Ascending aorta (tissue), 2 donors: ENCODE results near the gene RPS24. TPM values are rescaled to one million over a fixed set of nuclear protein-coding genes. Genes with fewer than 3 reads are reported as not detected.

Experiments
- DNase-seq, 2 donors: peaks; one replicate each; pipeline ENCODE4 v3.0.0-alpha.2; 2019; ENCODE audit warnings: low spot score in 2 of 2
- H3K27ac ChIP-seq, 2 donors: fragments of 200-600 bp; sonication (generic); one replicate each; pipeline ENCODE4 v1.5.1; 2016 to 2017; ENCODE audit warnings: mild to moderate bottlenecking in 1 of 2
- H3K27me3 ChIP-seq: fragments of 200-600 bp; sonication (generic); one replicate; pipeline ENCODE4 v1.5.1; 2017
- H3K36me3 ChIP-seq, 2 donors: fragments of 200-600 bp; sonication (generic); one replicate each; pipeline ENCODE4 v1.5.1; 2016
- H3K4me1 ChIP-seq, 2 donors: fragments of 200-600 bp; sonication (generic); one replicate each; pipeline ENCODE4 v1.5.1; 2016 to 2017; ENCODE audit warnings: mild to moderate bottlenecking in 1 of 2
- H3K4me3 ChIP-seq, 2 donors: fragments of 200-600 bp; sonication (generic); one replicate each; pipeline ENCODE4 v1.5.1; 2016 to 2017; ENCODE audit warnings: mild to moderate bottlenecking in 1 of 2
- H3K9me3 ChIP-seq, 2 donors: fragments of 200-600 bp; sonication (generic); one replicate each; pipeline ENCODE4 v1.5.1; 2016
- intact Hi-C: fragments of 100-400 bp; cut with DNase I; formaldehyde crosslinking; loops from one replicate; pipeline ENCODE4 v1.15.1; 2023
- total RNA-seq: library from RNA; depleted of rRNA; stranded (reverse); fragments of >200 nt; gene quantifications from one replicate; pipeline ENCODE4 v1.1.0, GENCODE V29; 2016
- TF ChIP-seq, protein P1 (sequence below), 3 experiments: fragments of 200-600 bp in 2 of 3; fragments of 450-650 bp in 1 of 3; sonication (generic) in 2 of 3; IDR thresholded peaks; one replicate each; pipeline ENCODE4 v1.5.1; 2016 to 2019; ENCODE audit warnings: antibody characterized with exemption in 3 of 3, mild to moderate bottlenecking in 1 of 3, moderate library complexity in 1 of 3

Gene RPS24
- total RNA-seq, 1 donor from 2014 or later = 1,878 TPM

GRCh38 chr10:78019264-78019663 lies 14.4 kb upstream of the RPS24 start:
- no peak for DNase-seq
- intact Hi-C loops = no loop called here
- H3K27ac ChIP-seq = no peak overlapping the region
- no peaks in the 10 kb centered on the region for H3K4me1 ChIP-seq
- H3K27me3 ChIP-seq = no peaks in the 10 kb centered on the region
- H3K9me3 ChIP-seq = no peaks in the 10 kb centered on the region
- peaks cover 90 to 99% of the 10 kb centered on the region in 2 donors for H3K36me3 ChIP-seq
- no peak overlapping the region for H3K4me3 ChIP-seq
- TF ChIP-seq, protein P1, sequence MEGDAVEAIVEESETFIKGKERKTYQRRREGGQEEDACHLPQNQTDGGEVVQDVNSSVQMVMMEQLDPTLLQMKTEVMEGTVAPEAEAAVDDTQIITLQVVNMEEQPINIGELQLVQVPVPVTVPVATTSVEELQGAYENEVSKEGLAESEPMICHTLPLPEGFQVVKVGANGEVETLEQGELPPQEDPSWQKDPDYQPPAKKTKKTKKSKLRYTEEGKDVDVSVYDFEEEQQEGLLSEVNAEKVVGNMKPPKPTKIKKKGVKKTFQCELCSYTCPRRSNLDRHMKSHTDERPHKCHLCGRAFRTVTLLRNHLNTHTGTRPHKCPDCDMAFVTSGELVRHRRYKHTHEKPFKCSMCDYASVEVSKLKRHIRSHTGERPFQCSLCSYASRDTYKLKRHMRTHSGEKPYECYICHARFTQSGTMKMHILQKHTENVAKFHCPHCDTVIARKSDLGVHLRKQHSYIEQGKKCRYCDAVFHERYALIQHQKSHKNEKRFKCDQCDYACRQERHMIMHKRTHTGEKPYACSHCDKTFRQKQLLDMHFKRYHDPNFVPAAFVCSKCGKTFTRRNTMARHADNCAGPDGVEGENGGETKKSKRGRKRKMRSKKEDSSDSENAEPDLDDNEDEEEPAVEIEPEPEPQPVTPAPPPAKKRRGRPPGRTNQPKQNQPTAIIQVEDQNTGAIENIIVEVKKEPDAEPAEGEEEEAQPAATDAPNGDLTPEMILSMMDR (IDR thresholded peaks at IDR 0.05) = no peak

- DNase-seq = no peak
- Histone ChIP-seq H3K27me3 (no peaks in the 10 kb centered on the region), H3K4me1 (no peaks in the 10 kb centered on the region), H3K36me3 (peaks cover 89 to 100% of the 10 kb centered on the region in 2 donors), H3K27ac (no peak overlapping the region), H3K4me3 (no peak overlapping the region), H3K9me3 (no peaks in the 10 kb centered on the region)
- TF ChIP-seq, protein P1 (IDR thresholded peaks at IDR 0.05) = no peak
- intact Hi-C loops = no loop called here
Measured at GRCh38 chr10:78021201-78021600, 12.5 kb upstream of the RPS24 start.

DNA sequence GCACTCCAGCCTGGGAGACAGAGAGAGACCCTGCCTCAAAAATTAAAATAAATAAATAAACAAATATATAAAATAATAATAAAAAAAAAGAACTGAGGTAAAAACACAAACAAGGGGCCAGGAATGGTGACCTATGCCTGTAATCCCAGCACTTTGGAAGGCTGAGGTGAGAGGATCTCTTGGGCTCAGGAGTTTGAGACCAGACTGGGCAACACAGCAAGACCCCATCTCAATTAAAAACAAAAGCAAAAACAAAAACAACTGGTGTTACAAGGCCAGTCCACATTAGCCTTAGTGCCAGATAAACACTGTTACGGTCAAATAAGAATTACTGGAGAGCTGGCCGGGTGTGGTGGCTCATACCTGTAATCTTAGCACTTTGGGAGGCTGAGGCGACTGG lies 9.9 kb upstream of the RPS24 start:
- TF ChIP-seq, protein P1 (IDR thresholded peaks at IDR 0.05) = no peak
- Histone ChIP-seq H3K4me1 (peaks cover 9% of the 10 kb centered on the region in 2 donors), H3K27ac (no peak overlapping the region), H3K9me3 (no peaks in the 10 kb centered on the region), H3K27me3 (no peaks in the 10 kb centered on the region), H3K4me3 (no peak overlapping the region), H3K36me3 (peaks cover 66 to 77% of the 10 kb centered on the region in 2 donors)
- DNase-seq = no peak
- intact Hi-C loops = no loop called here

- Histone ChIP-seq H3K4me1 (peaks cover 9 to 10% of the 10 kb centered on the region in 2 donors), H3K36me3 (peaks cover 45 to 56% of the 10 kb centered on the region in 2 donors), H3K27me3 (no peaks in the 10 kb centered on the region), H3K4me3 (no peak overlapping the region), H3K27ac (no peak overlapping the region), H3K9me3 (no peaks in the 10 kb centered on the region)
- TF ChIP-seq, protein P1 (IDR thresholded peaks at IDR 0.05) = no peak
- intact Hi-C loops = loop anchor here (5.0 kb wide), 1 partner anchor 99 kb away; the partner anchor contains the start of gene DLG5
- DNase-seq = no peak
Measured at GRCh38 chr10:78025685-78026364, 7.8 kb upstream of the RPS24 start.

DNA sequence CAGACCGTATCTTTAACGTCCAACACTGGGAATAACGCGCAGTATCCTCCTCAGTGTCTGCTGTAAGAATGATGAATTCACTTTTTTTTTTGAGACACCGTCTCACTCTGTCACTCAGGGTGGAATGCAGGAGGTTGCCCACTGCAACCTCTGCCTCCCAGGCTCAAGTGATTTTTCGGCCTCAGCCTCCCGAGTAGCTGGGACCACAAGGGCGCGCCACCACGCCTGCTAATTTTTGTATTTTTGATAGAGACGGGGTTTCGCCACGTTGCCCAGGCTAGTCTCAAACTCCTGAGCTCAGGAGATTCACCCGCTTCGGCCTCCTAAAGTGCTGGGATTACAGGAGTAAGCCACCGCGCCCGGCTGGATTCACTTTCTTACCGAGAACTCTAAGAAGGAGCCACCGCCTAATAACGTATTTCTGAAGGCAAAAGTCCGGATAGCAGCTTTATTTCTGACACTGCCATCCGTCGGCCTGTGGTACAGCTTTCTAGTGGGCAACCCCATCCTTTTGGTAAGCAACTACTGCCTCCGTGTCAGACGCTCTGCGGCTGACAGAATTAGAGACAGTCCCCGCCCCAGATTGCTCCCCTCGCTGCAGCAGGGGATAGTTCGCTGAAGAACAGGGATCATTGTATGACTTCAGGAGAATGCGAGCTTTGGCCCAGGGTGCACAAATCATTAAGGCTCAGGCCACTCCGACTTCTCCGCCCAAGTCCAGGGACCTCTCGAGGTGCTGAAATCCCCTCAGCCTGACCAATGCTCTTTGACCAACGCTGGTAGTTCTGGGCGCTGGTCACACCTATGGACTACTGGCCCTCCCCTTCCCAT lies 5.0 kb upstream of the RPS24 start:
- Histone ChIP-seq H3K4me1 (peaks cover 9 to 10% of the 10 kb centered on the region in 2 donors), H3K27ac (peak overlapping the region; percentile 73 to 82), H3K27me3 (no peaks in the 10 kb centered on the region), H3K4me3 (peak overlapping the region; percentile 96), H3K9me3 (no peaks in the 10 kb centered on the region), H3K36me3 (peaks cover 22 to 28% of the 10 kb centered on the region in 2 donors)
- peak in 1 of 2 donors; percentile 68 for DNase-seq
- TF ChIP-seq, protein P1 (IDR thresholded peaks at IDR 0.05) = no peak
- intact Hi-C loops = loop anchor here (1.0 to 5.0 kb wide), 3 partner anchors 38 to 182 kb away; partner anchors contain the start of gene DLG5
